Stomach (tissue), 4 donors: ENCODE measurements around the gene ARSI.

Experiments
- CTCF ChIP-seq, 7 experiments: fragments of 450-650 bp in 4 of 7; fragments of 200-600 bp in 3 of 7; sonication (generic) in 3 of 7; IDR thresholded peaks; one replicate each; pipeline ENCODE4 v1.5.1; 2016 to 2019; ENCODE audit warnings: antibody characterized with exemption in 7 of 7, control low read depth in 2 of 7, mild to moderate bottlenecking in 1 of 7
- EP300 ChIP-seq: sonication (generic); formaldehyde crosslinking; IDR thresholded peaks from one replicate; pipeline ENCODE4 v1.6.1; 2017; ENCODE audit warnings: antibody characterized with exemption
- POLR2A ChIP-seq, 4 donors: fragments of 450-650 bp; IDR thresholded peaks; one replicate each; pipeline ENCODE4 v1.6.1; 2016; ENCODE audit warnings: antibody characterized with exemption in 4 of 4, control low read depth in 2 of 4, mild to moderate bottlenecking in 1 of 4, moderate library complexity in 1 of 4
- POLR2AphosphoS5 ChIP-seq, 3 donors: sonication (generic); formaldehyde crosslinking; IDR thresholded peaks; one replicate each; pipeline ENCODE4 v1.6.1; 2016; ENCODE audit warnings: antibody characterized with exemption in 3 of 3

GRCh38 chr5:150298701-150299451 lies 3.8 kb downstream of the ARSI start:
- no peak for TF ChIP-seq CTCF (IDR thresholded peaks at IDR 0.05)
- no peak for TF ChIP-seq POLR2A (IDR thresholded peaks at IDR 0.05)
- TF ChIP-seq EP300: no peak
- peak in 1 of 3 donors; percentile 52 for TF ChIP-seq POLR2AphosphoS5 (IDR thresholded peaks at IDR 0.05)
